DOHH2 (cell line): Measurements from ENCODE around the gene CATSPERB.
"Not testable (repeated sequence)": the region's sequence is repeated elsewhere in the genome, so short reads cannot be mapped to it uniquely, and the experiment has no call there.

Experiments
- H3F3A ChIP-seq: fragments of 200-600 bp; sonication (generic), shearing (Covaris generic); 2 replicates; pipeline ENCODE4 v1.6.0; 2016; ENCODE audit warnings: antibody characterized with exemption, mild to moderate bottlenecking; ENCODE audit not compliant: control insufficient read depth, insufficient read depth
- H3K27ac ChIP-seq: fragments of 200-600 bp; sonication (generic); 2 replicates; pipeline ENCODE4 v1.5.1; 2014; ENCODE audit warnings: low read depth, mild to moderate bottlenecking, low read length, moderate library complexity
- H3K27me3 ChIP-seq: fragments of 200-600 bp; sonication (generic); 2 replicates; pipeline ENCODE4 v1.6.1; 2014; ENCODE audit warnings: mild to moderate bottlenecking, low read length, mixed read lengths; ENCODE audit not compliant: control insufficient read depth
- H3K36me3 ChIP-seq: fragments of 200-600 bp; sonication (generic); 2 replicates; pipeline ENCODE4 v1.6.1; 2014; ENCODE audit warnings: mild to moderate bottlenecking, low read length, moderate library complexity, mixed read lengths; ENCODE audit not compliant: control insufficient read depth
- H3K4me1 ChIP-seq: fragments of 200-600 bp; sonication (generic); 2 replicates; pipeline ENCODE4 v1.6.1; 2014; ENCODE audit warnings: mild to moderate bottlenecking, low read length, mixed read lengths; ENCODE audit not compliant: control insufficient read depth
- H3K4me2 ChIP-seq: fragments of 200-600 bp; sonication (generic); 2 replicates; pipeline ENCODE4 v1.6.0; 2014; ENCODE audit warnings: mild to moderate bottlenecking, low read length, moderate library complexity
- H3K4me3 ChIP-seq: fragments of 200-600 bp; sonication (generic); 2 replicates; pipeline ENCODE4 v1.5.1; 2014; ENCODE audit warnings: mild to moderate bottlenecking, low read length, mixed read lengths
- H3K79me2 ChIP-seq: fragments of 200-600 bp; sonication (generic); 2 replicates; pipeline ENCODE4 v1.6.1; 2014; ENCODE audit warnings: mild to moderate bottlenecking, low read length, mixed read lengths; ENCODE audit not compliant: control insufficient read depth
- H3K9me2 ChIP-seq: fragments of 200-600 bp; sonication (generic); replicated peaks from 2 replicates; pipeline ENCODE4 v1.6.1; 2014; ENCODE audit warnings: mild to moderate bottlenecking, low read length, mixed read lengths; ENCODE audit not compliant: control insufficient read depth
- H3K9me3 ChIP-seq: fragments of 200-600 bp; sonication (generic); 2 replicates; pipeline ENCODE4 v1.6.1; 2014; ENCODE audit warnings: antibody characterized with exemption, low read length, mixed read lengths; ENCODE audit not compliant: control insufficient read depth, insufficient read depth
- H4K20me1 ChIP-seq: fragments of 200-600 bp; sonication (generic); 2 replicates; pipeline ENCODE4 v1.6.0; 2014; ENCODE audit warnings: low read depth, mild to moderate bottlenecking, antibody characterized with exemption, low read length, moderate library complexity; ENCODE audit not compliant: control insufficient read depth, insufficient read depth
- CTCF ChIP-seq: fragments of 200-600 bp; sonication (generic); IDR thresholded peaks from one replicate; pipeline ENCODE4 v1.5.1; 2014; ENCODE audit warnings: antibody characterized with exemption, mild to moderate bottlenecking, low read depth, low read length; ENCODE audit not compliant: poor library complexity, severe bottlenecking
- EZH2phosphoT487 ChIP-seq: fragments of 200-600 bp; sonication (generic); IDR thresholded peaks from 2 replicates; pipeline ENCODE4 v1.6.1; 2017; ENCODE audit warnings: borderline replicate concordance, mild to moderate bottlenecking, antibody characterized with exemption, low read length, moderate library complexity, mixed read lengths

Gene CATSPERB

GRCh38 chr14:91681893-91682563 lies 49.9 kb downstream of the CATSPERB start:
- H3K4me2 ChIP-seq: no peak overlapping the region
- no peak overlapping the region for H3K27ac ChIP-seq
- no peaks in the 10 kb centered on the region for H3K4me1 ChIP-seq
- no peaks in the 10 kb centered on the region for H3K9me3 ChIP-seq
- no peak overlapping the region for H3K4me3 ChIP-seq
- no peaks in the 10 kb centered on the region for H4K20me1 ChIP-seq
- H3K27me3 ChIP-seq: no peaks in the 10 kb centered on the region
- H3K36me3 ChIP-seq: no peaks in the 10 kb centered on the region
- no peaks in the 10 kb centered on the region for H3F3A ChIP-seq
- H3K79me2 ChIP-seq: no peaks in the 10 kb centered on the region
- H3K9me2 ChIP-seq: no peaks in the 10 kb centered on the region
- TF ChIP-seq CTCF: no peak
- no peak for TF ChIP-seq EZH2phosphoT487

GRCh38 chr14:91681118-91681517 lies 50.8 kb downstream of the CATSPERB start:
- no peaks in the 10 kb centered on the region for H3K79me2 ChIP-seq
- H3K4me1 ChIP-seq: no peaks in the 10 kb centered on the region
- no peaks in the 10 kb centered on the region for H3K27me3 ChIP-seq
- H3K4me3 ChIP-seq: no peak overlapping the region
- H3F3A ChIP-seq: no peaks in the 10 kb centered on the region
- H3K9me3 ChIP-seq: no peaks in the 10 kb centered on the region
- H3K36me3 ChIP-seq: no peaks in the 10 kb centered on the region
- no peaks in the 10 kb centered on the region for H3K9me2 ChIP-seq
- H4K20me1 ChIP-seq: no peaks in the 10 kb centered on the region
- H3K27ac ChIP-seq: no peak overlapping the region
- no peak overlapping the region for H3K4me2 ChIP-seq
- TF ChIP-seq EZH2phosphoT487 (no peak), CTCF (no peak)

- H3K36me3 ChIP-seq: no peaks in the 10 kb centered on the region
- no peaks in the 10 kb centered on the region for H3K4me1 ChIP-seq
- H3K9me3 ChIP-seq: no peaks in the 10 kb centered on the region
Measured at GRCh38 chr14:91679273-91679672, 52.6 kb downstream of the CATSPERB start.

GRCh38 chr14:91677687-91678086 lies 54.2 kb downstream of the CATSPERB start:
- not testable (repeated sequence) for H4K20me1 ChIP-seq, H3K4me1 ChIP-seq, H3K4me3 ChIP-seq, H3K27me3 ChIP-seq, H3K9me2 ChIP-seq, H3F3A ChIP-seq, H3K9me3 ChIP-seq, H3K36me3 ChIP-seq, H3K4me2 ChIP-seq, H3K79me2 ChIP-seq, H3K27ac ChIP-seq

More at GRCh38 chr14:91679273-91679672, 52.6 kb downstream of the CATSPERB start:
- TF ChIP-seq EZH2phosphoT487 (no peak), CTCF (no peak)
- Histone ChIP-seq H3K9me2 (no peaks in the 10 kb centered on the region), H4K20me1 (no peaks in the 10 kb centered on the region), H3K27ac (no peak overlapping the region), H3K27me3 (no peaks in the 10 kb centered on the region), H3K79me2 (no peaks in the 10 kb centered on the region), H3F3A (no peaks in the 10 kb centered on the region), H3K4me2 (no peak overlapping the region), H3K4me3 (no peak overlapping the region)
